Stimulated activated CD8-positive, alpha-beta memory T cell treated with anti-CD3 and anti-CD28 coated beads, Interleukin-4, amount 100 ng/mL, for 4 hours (primary cell): ENCODE results near the gene FUBP3.

Experiments used
- DNase-seq, 2 donors: peaks; one replicate each; pipeline ENCODE4 v3.0.0-alpha.2; 2020; ENCODE audit warnings: low read depth in 2 of 2, low spot score in 1 of 2

The FUBP3 gene

GRCh38 chr9:130578865-130579737 is at the start of gene FUBP3:
FUBP3 (plus strand) TSS chr9:130579577; CDS start chr9:130579681, 104 bp downstream.
- peak; percentile 73 to 82 for DNase-seq

GRCh38 chr9:130530938-130531337 is 48.4 kb upstream of the FUBP3 start:
- no peak for DNase-seq

- DNase-seq, result no peak
Observed at GRCh38 chr9:130531670-130532069, 47.7 kb upstream of the FUBP3 start.

DNA sequence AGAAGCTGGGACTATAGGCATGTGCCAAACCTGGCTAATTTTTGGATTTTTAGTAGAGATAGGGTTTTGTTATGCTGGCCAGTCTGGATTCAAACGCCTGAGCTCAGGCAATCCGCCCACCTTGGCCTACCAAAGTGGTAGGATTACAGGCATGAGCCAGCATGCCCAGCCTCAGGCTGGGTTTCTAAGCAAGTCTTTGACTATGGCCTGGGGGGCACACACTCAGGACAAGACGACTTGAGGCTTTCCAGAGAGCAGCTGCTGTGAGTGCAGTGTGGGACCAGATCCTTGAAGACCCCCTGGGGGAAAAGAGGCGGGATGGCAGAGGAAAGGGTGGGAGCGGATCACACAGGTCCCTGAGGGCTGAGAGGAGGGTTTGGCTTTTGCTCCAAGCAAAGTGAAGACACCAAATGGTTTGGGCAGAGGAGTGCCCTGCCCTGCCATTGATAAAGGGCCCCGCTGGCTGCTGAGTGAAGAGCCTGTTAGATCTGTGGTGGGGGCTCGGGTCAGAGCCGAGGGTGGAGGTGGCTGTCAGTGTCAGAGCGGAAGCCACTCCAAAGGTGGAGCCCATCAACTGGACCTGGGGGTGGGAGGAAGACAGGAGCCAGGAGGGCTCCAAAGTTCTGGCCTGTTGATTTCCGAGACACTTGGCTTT is 46.8 kb upstream of the FUBP3 start:
- no peak for DNase-seq

- no peak for DNase-seq
Observed at GRCh38 chr9:130535818-130536521, 43.4 kb upstream of the FUBP3 start.

GRCh38 chr9:130536701-130537107 is 42.7 kb upstream of the FUBP3 start:
- DNase-seq, result no peak

- DNase-seq, result no peak
Observed at GRCh38 chr9:130537346-130538050, 41.9 kb upstream of the FUBP3 start.

GRCh38 chr9:130539420-130540223 is 39.8 kb upstream of the FUBP3 start:
- no peak for DNase-seq

GRCh38 chr9:130541533-130541932 is 37.8 kb upstream of the FUBP3 start:
- DNase-seq, result no peak

GRCh38 chr9:130542038-130542437 is 37.3 kb upstream of the FUBP3 start:
- DNase-seq, result no peak

GRCh38 chr9:130542457-130543228 is 36.7 kb upstream of the FUBP3 start:
- no peak for DNase-seq

DNA sequence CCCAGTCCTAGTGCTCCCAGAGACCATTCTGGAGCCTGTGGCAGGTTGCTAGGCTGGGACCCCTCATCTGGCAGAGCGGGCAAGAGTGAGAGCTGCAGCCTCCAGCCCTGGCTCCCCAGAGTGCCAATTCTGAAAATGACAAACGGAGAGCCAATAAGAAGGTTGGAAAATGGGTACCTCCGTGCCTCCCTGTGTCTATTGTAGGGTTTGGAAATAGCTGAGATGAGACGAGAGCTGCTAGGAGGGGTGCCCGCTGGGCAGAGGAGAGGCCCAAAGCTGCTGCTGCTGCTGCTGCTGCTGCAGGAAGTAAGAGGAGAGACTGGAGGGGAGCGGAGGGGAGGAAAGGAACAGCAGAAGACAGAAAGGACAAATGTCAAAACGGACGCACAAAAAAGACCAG is 36.0 kb upstream of the FUBP3 start:
- no peak for DNase-seq

GRCh38 chr9:130543859-130544258 is 35.5 kb upstream of the FUBP3 start:
- no peak for DNase-seq

GRCh38 chr9:130544364-130544763 is 35.0 kb upstream of the FUBP3 start:
- no peak for DNase-seq

DNA sequence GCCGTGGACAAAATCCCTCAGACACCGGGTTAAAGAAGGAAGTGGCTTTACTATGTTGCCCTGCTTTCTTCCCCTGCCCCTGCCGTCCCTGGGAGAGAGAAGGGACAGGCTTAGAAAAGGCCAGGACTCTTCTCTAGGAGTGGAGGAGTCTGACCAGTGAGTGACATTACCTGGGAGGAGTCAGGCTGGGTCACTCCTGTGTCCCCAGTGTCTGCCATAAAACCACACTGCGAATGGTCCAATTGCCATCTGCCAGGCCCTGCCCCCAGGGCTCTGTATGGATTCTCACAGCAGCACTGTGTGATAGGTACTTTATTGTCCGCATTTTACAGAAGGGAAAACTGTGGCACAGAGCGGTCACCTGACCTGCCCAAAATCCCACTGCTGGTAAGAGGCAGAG is 31.3 kb upstream of the FUBP3 start:
- no peak for DNase-seq

- DNase-seq, result no peak
Observed at GRCh38 chr9:130549093-130549735, 30.2 kb upstream of the FUBP3 start.

GRCh38 chr9:130554606-130555005 is 24.8 kb upstream of the FUBP3 start:
- no peak for DNase-seq

DNA sequence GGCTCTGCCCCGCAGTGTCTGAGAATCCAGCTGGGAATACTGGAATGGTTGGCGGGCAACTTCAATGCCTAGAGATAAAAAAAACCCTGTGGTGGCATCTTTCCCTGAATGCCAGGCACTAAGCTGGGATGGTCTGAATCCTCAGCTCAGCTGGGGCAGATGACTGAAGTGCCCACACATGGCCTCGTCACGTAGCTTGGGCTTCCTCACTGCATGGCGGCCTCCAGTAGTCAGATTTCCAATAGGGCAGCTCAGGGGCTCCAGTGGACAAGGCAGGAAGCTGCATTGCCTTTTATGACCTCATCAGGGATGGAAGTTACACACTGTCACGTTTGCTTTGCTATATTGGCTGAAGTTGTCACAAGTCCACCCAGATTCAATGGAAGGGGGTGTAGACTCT is 24.3 kb upstream of the FUBP3 start:
- no peak for DNase-seq

DNA sequence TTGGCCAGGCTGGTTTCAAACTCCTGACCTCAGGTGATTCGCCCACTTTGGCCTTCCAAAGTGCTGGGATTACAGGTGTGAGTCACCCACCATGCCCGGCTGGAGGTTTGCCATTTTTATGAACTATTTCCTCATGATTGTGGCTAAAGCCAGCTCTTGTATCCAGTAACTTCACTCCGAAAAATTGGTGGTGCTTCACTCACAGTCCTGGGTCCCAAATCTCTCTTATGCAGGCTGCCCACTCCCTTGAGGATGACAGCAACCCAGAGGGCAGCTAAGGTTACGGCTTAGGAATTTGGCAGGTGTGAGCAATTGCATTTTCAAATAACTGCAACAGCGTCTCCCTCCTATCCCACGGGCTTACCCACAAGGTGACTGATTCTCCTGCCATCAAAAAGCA is 23.4 kb upstream of the FUBP3 start:
- no peak for DNase-seq
